Left ventricle myocardium inferior (tissue), 1 donor: Measurements from ENCODE around the gene SPATS2L. TPM values are rescaled to one million over a fixed set of nuclear protein-coding genes. Genes with fewer than 3 reads are reported as not detected.

Experiments
- DNase-seq: peaks from one replicate; pipeline ENCODE4 v3.0.0-alpha.2; 2020
- H3K27ac ChIP-seq: fragments of 200-600 bp; replicated peaks from 2 replicates; pipeline ENCODE4 v1.8.0; 2021
- H3K27me3 ChIP-seq: fragments of 200-600 bp; 2 replicates; pipeline ENCODE4 v1.8.0; 2021; ENCODE audit warnings: low read depth
- H3K36me3 ChIP-seq: fragments of 200-600 bp; 2 replicates; pipeline ENCODE4 v1.8.0; 2021
- H3K4me1 ChIP-seq: fragments of 200-600 bp; 2 replicates; pipeline ENCODE4 v1.8.0; 2021
- H3K4me3 ChIP-seq: fragments of 200-600 bp; 2 replicates; pipeline ENCODE4 v1.8.0; 2021; ENCODE audit warnings: mild to moderate bottlenecking, moderate library complexity
- H3K9me3 ChIP-seq: fragments of 200-600 bp; replicated peaks from 2 replicates; pipeline ENCODE4 v1.8.0; 2021
- CTCF ChIP-seq: fragments of 200-600 bp; IDR thresholded peaks from 2 replicates; pipeline ENCODE4 v1.8.0; 2021; ENCODE audit warnings: antibody characterized with exemption, mild to moderate bottlenecking, borderline replicate concordance
- intact Hi-C: fragments of 100-400 bp; cut with micrococcal nuclease; formaldehyde crosslinking; loops from one replicate; pipeline ENCODE4 v1.11.0; 2022
- total RNA-seq: library from RNA; stranded (reverse); fragmentation: NEBNext Ultra II Directional; extraction: Animal tissue kit (Norgen Biotek cat#: 25700); gene quantifications from one replicate; pipeline ENCODE4 v1.2.1, GENCODE V29; 2021
- donor health status: DM: no; HTN: yes; CAD: no; lungs with severe emphysema.

SPATS2L gene
- total RNA-seq, 1 donor from 2014 or later: 54.9 TPM

- no peak for DNase-seq
- Histone ChIP-seq H3K4me1 (peaks cover 17% of the 10 kb centered on the region), H3K9me3 (no peaks in the 10 kb centered on the region), H3K27ac (no peak overlapping the region), H3K27me3 (no peaks in the 10 kb centered on the region), H3K4me3 (no peak overlapping the region), H3K36me3 (no peaks in the 10 kb centered on the region)
- TF ChIP-seq CTCF: no peak
- intact Hi-C loops: no loop called here
Measured at GRCh38 chr2:200297989-200298388, 8.5 kb upstream of the SPATS2L start.

- Histone ChIP-seq H3K27me3 (no peaks in the 10 kb centered on the region), H3K4me1 (peaks cover 17% of the 10 kb centered on the region), H3K9me3 (no peaks in the 10 kb centered on the region), H3K4me3 (no peak overlapping the region), H3K27ac (no peak overlapping the region), H3K36me3 (no peaks in the 10 kb centered on the region)
- intact Hi-C loops: no loop called here
- no peak for DNase-seq
- no peak for TF ChIP-seq CTCF
Measured at GRCh38 chr2:200298816-200299215, 7.7 kb upstream of the SPATS2L start.

GRCh38 chr2:200300065-200300464 lies 6.4 kb upstream of the SPATS2L start:
- Histone ChIP-seq H3K27ac (no peak overlapping the region), H3K4me3 (no peak overlapping the region), H3K4me1 (peaks cover 19% of the 10 kb centered on the region), H3K27me3 (no peaks in the 10 kb centered on the region), H3K9me3 (no peaks in the 10 kb centered on the region), H3K36me3 (no peaks in the 10 kb centered on the region)
- DNase-seq: no peak
- intact Hi-C loops: no loop called here
- TF ChIP-seq CTCF: no peak

- Histone ChIP-seq H3K27ac (no peak overlapping the region), H3K4me3 (no peak overlapping the region), H3K4me1 (peaks cover 22% of the 10 kb centered on the region), H3K9me3 (no peaks in the 10 kb centered on the region), H3K27me3 (no peaks in the 10 kb centered on the region), H3K36me3 (no peaks in the 10 kb centered on the region)
- peak; percentile 19 for TF ChIP-seq CTCF
- intact Hi-C loops: no loop called here
- peak; percentile 25 for DNase-seq
Measured at GRCh38 chr2:200300638-200301314, 5.7 kb upstream of the SPATS2L start.

GRCh38 chr2:200301953-200302858 lies 4.3 kb upstream of the SPATS2L start:
- H3K4me3 ChIP-seq: no peak overlapping the region
- no peak for DNase-seq
- H3K36me3 ChIP-seq: no peaks in the 10 kb centered on the region
- H3K27me3 ChIP-seq: no peaks in the 10 kb centered on the region
- H3K9me3 ChIP-seq: no peaks in the 10 kb centered on the region
- intact Hi-C loops: no loop called here
- TF ChIP-seq CTCF: no peak
- H3K4me1 ChIP-seq: peaks cover 25% of the 10 kb centered on the region
- no peak overlapping the region for H3K27ac ChIP-seq
